ENCODE results near the gene SLC9B2.

- no peak for TF ChIP-seq EZH2 (IDR thresholded peaks at IDR 0.05; ENCODE audit: insufficient read depth, low read length)
- no peak for TF ChIP-seq CTCF (IDR thresholded peaks at IDR 0.05; ENCODE audit: insufficient read depth, low read depth, low read length)
Measured at GRCh38 chr4:103052145-103052544, 24.4 kb downstream of the SLC9B2 start.
